ENCODE data around the gene FOXD2. TPM values are rescaled to one million over a fixed set of nuclear protein-coding genes. Genes with fewer than 3 reads are reported as not detected.
A peak's percentile ranks its signal among the peaks of the same experiment; 100 is the strongest.

Gene FOXD2
- polyA plus RNA-seq, 2 of the 4 experiments (the other 2 are of a cell fraction): 0.13 to 0.35 TPM

- H3K4me1 ChIP-seq: peaks cover 13% of the 10 kb centered on the region
- no peak for TF ChIP-seq MYC (IDR thresholded peaks at IDR 0.05; ENCODE audit: borderline replicate concordance, low read length)
- no peak for TF ChIP-seq ZC3H11A (IDR thresholded peaks at IDR 0.05)
- no peak for TF ChIP-seq FOSL2 (IDR thresholded peaks at IDR 0.05)
- peak; percentile 36 for TF ChIP-seq FOSL2 (CRISPR knock-in tag; IDR thresholded peaks at IDR 0.05)
- 0 out of 2 replicates have a peak, but pooled peaks have one; percentile 36 for TF ChIP-seq MAX (IDR thresholded peaks at IDR 0.05)
- no peak for TF ChIP-seq RNF2 (IDR thresholded peaks at IDR 0.05; ENCODE audit: borderline replicate concordance, low read depth)
- no peak for TF ChIP-seq SMC3 (IDR thresholded peaks at IDR 0.05)
- TF ChIP-seq JUN (IDR thresholded peaks at IDR 0.05): no peak
- TF ChIP-seq HOXA7 (CRISPR knock-in tag; IDR thresholded peaks at IDR 0.05): no peak
- no peak for TF ChIP-seq NPAS2 (CRISPR knock-in tag; IDR thresholded peaks at IDR 0.05; ENCODE audit: borderline replicate concordance)
- no peak for TF ChIP-seq HES2 (IDR thresholded peaks at IDR 0.05)
- TF ChIP-seq RARB (CRISPR knock-in tag; IDR thresholded peaks at IDR 0.05): no peak
- no peak for TF ChIP-seq ZFP36 (IDR thresholded peaks at IDR 0.05; ENCODE audit: borderline replicate concordance, partially characterized antibody)
- no peak for TF ChIP-seq CBX2 (IDR thresholded peaks at IDR 0.05; ENCODE audit: borderline replicate concordance, low read depth)
- 0 out of 2 replicates have a peak, but pooled peaks have one; percentile 17 for TF ChIP-seq JUNB (IDR thresholded peaks at IDR 0.05)
- TF ChIP-seq RAD21 (conservative IDR thresholded peaks at IDR 0.05 in 1 of 2, IDR thresholded peaks at IDR 0.05 in 1 of 2): no peak
- TF ChIP-seq HDAC2 (IDR thresholded peaks at IDR 0.05): no peak
- TF ChIP-seq RFX5 (IDR thresholded peaks at IDR 0.05): no peak
- TF ChIP-seq CTCF (IDR thresholded peaks at IDR 0.05): no peak
- ATAC-seq (peak; percentile 75 to 83; a peak in 5 of 6 replicates), FAIRE-seq (no peak), DNase-seq (ENCODE audit: low read depth in 1 of 2, low spot score in 1 of 2) (peak in 1 of 2 experiments; percentile 41)
- POLR2A ChIA-PET: no interaction called here
- CTCF ChIA-PET: interaction anchor here (0.5 to 1.7 kb wide), 6 partner anchors 34 to 221 kb away, joined by 3 to 6 read pairs (median 3); partner anchors contain the start of gene FOXD2
- WGBS (ENCODE audit: missing lambda C conversion rate): 69% methylated on average over 8 of the region's 8 CpGs
- peak overlapping the region in 1 of 2 experiments; percentile 37; a peak in 1 of 6 replicates for H3K27ac ChIP-seq
- no peak overlapping the region for H3K4me3 ChIP-seq
- no peaks in the 10 kb centered on the region for H3K9me3 ChIP-seq
- 0 out of 3 replicates have a peak overlapping the region, but pooled peaks have one; percentile 16 for H3K4me2 ChIP-seq
Measured at GRCh38 chr1:47487850-47488450, 50.1 kb downstream of the FOXD2 start.

Other genes starting within 250 kb of the FOXD2 start
- gene PDZK1IP1, start 248.0 kb upstream of the FOXD2 start, polyA plus RNA-seq (2011; rRNA removed): 2.2 and 2.3 TPM in 2 replicates
- 6.4 to 9.4 TPM (median 6.9 TPM) in 3 replicates for gene PDZK1IP1, start 248.0 kb upstream of the FOXD2 start, polyA plus RNA-seq (2017; fragmentation: RNase III; extraction: RNeasy Plus Mini Kit Qiagen cat#74134 plus additional on column Dnase treatment)
- gene TAL1, start 205.8 kb upstream of the FOXD2 start, polyA plus RNA-seq (2011; rRNA removed): 0.04 TPM in 1 of 2 replicates, not detected in the other
- 0.03 TPM in 1 of 3 replicates, not detected in the others for gene TAL1, start 205.8 kb upstream of the FOXD2 start, polyA plus RNA-seq (2017; fragmentation: RNase III; extraction: RNeasy Plus Mini Kit Qiagen cat#74134 plus additional on column Dnase treatment)
- gene STIL, start 123.9 kb upstream of the FOXD2 start, polyA plus RNA-seq (2011; rRNA removed): 19.5 and 21.7 TPM in 2 replicates
- gene STIL, start 123.9 kb upstream of the FOXD2 start, polyA plus RNA-seq (2017; fragmentation: RNase III; extraction: RNeasy Plus Mini Kit Qiagen cat#74134 plus additional on column Dnase treatment): 10.1 to 10.7 TPM (median 10.2 TPM) in 3 replicates
- gene CMPK1, start 104.3 kb upstream of the FOXD2 start, polyA plus RNA-seq (2011; rRNA removed): 61.9 and 103 TPM in 2 replicates
- 84.7 to 89.8 TPM (median 89.3 TPM) in 3 replicates for gene CMPK1, start 104.3 kb upstream of the FOXD2 start, polyA plus RNA-seq (2017; fragmentation: RNase III; extraction: RNeasy Plus Mini Kit Qiagen cat#74134 plus additional on column Dnase treatment)
- gene FOXE3, start 21.8 kb upstream of the FOXD2 start, polyA plus RNA-seq (2011; rRNA removed): not detected in 2 replicates
- 0.04 to 0.09 TPM (median 0.08 TPM) in 3 replicates for gene FOXE3, start 21.8 kb upstream of the FOXD2 start, polyA plus RNA-seq (2017; fragmentation: RNase III; extraction: RNeasy Plus Mini Kit Qiagen cat#74134 plus additional on column Dnase treatment)

All from A549 (cell line).